Uterus (tissue), 4 donors: Measurements from ENCODE around the gene PDZD4. TPM values are rescaled to one million over a fixed set of nuclear protein-coding genes. Genes with fewer than 3 reads are reported as not detected.

ENCODE experiments used
- DNase-seq, 2 donors: peaks; one replicate each; pipeline ENCODE4 v3.0.0-alpha.2; 2019 to 2020
- H3K27ac ChIP-seq, 2 donors: fragments of 200-600 bp; sonication (generic); 1 replicate in 1 of 2; 2 replicates in 1 of 2; pipeline ENCODE4 v1.5.1; 2016 to 2018
- H3K27me3 ChIP-seq, 2 donors: fragments of 200-600 bp; sonication (generic); one replicate each; pipeline ENCODE4 v1.5.1; 2018 to 2019; ENCODE audit warnings: control low read depth in 1 of 2
- H3K36me3 ChIP-seq, 2 donors: fragments of 200-600 bp; sonication (generic); one replicate each; pipeline ENCODE4 v1.5.1; 2019; ENCODE audit warnings: control low read depth in 1 of 2
- H3K4me1 ChIP-seq, 2 donors: fragments of 200-600 bp; sonication (generic); one replicate each; pipeline ENCODE4 v1.5.1; 2018 to 2019; ENCODE audit warnings: control low read depth in 1 of 2
- H3K4me3 ChIP-seq, 2 donors: fragments of 200-600 bp; sonication (generic); 1 replicate in 1 of 2; 2 replicates in 1 of 2; pipeline ENCODE4 v1.5.1; 2018 to 2019; ENCODE audit warnings: mild to moderate bottlenecking in 1 of 2
- H3K9me3 ChIP-seq, 2 donors: fragments of 200-600 bp; sonication (generic); one replicate each; pipeline ENCODE4 v1.5.1; 2019; ENCODE audit warnings: control low read depth in 1 of 2
- CTCF ChIP-seq, 4 experiments: fragments of 200-600 bp in 2 of 4; fragments of 450-650 bp in 2 of 4; sonication (generic) in 2 of 4; IDR thresholded peaks; one replicate each; pipeline ENCODE4 v1.5.1; 2016 to 2019; ENCODE audit warnings: antibody characterized with exemption in 4 of 4, mild to moderate bottlenecking in 2 of 4, moderate library complexity in 1 of 4
- POLR2A ChIP-seq, 2 donors: fragments of 450-650 bp; IDR thresholded peaks; one replicate each; pipeline ENCODE4 v1.6.1; 2016; ENCODE audit warnings: antibody characterized with exemption in 2 of 2, mild to moderate bottlenecking in 1 of 2, moderate library complexity in 1 of 2
- intact Hi-C: fragments of 100-400 bp; cut with DNase I; formaldehyde crosslinking; loops from one replicate; pipeline ENCODE4 v1.15.1; 2023; ENCODE audit warnings: low total_unique reads
- total RNA-seq, 4 donors: library from RNA; depleted of rRNA in 3 of 4; stranded (reverse); fragments of >200 nt in 3 of 4; gene quantifications; one replicate each; pipeline versions ENCODE4 v1.1.0 to v1.2.4, GENCODE V29; 2014 to 2023
- donor health status: DM: yes; HTN: yes; CAD: no.

The PDZD4 gene
- total RNA-seq, 4 donors from 2014 or later: 2.6 to 21.3 (median 16.8) TPM

- Histone ChIP-seq H3K27me3 (no peaks in the 10 kb centered on the region), H3K27ac (no peak overlapping the region)
Measured at GRCh38 chrX:153755136-153755535, 75.2 kb downstream of the PDZD4 start.

More at GRCh38 chrX:153755136-153755535, 75.2 kb downstream of the PDZD4 start:
- H3K4me1 ChIP-seq: no peaks in the 10 kb centered on the region
- intact Hi-C loops: no loop called here
- H3K36me3 ChIP-seq: no peaks in the 10 kb centered on the region
- no peak for DNase-seq
- TF ChIP-seq POLR2A (IDR thresholded peaks at IDR 0.05) (no peak), CTCF (IDR thresholded peaks at IDR 0.05) (no peak)
- H3K9me3 ChIP-seq: no peaks in the 10 kb centered on the region
- no peak overlapping the region for H3K4me3 ChIP-seq

Other genes with a start within 250 kb of the PDZD4 start
- 10 to 100 TPM; 14.9 to 94.5 (median 29.3) TPM for gene CCNQ, start 231.4 kb downstream of the PDZD4 start, total RNA-seq
- gene DUSP9, start 183.3 kb downstream of the PDZD4 start, total RNA-seq: under 1 TPM in 1 of 4 donors, not detected in 3; 0.21 TPM
- gene PNCK, start 156.7 kb downstream of the PDZD4 start, total RNA-seq: 1 to 10 TPM in 3 of 4 donors, not detected in 1; 1.8 to 8.5 (median 5.9) TPM
- 10 to 100 TPM in 2 of 4 donors, 1 to 10 TPM in 2; 4.7 to 40.3 (median 11.2) TPM for gene SLC6A8, start 142.6 kb downstream of the PDZD4 start, total RNA-seq
- 100 to 1,000 TPM in 2 of 4 donors, 10 to 100 TPM in 2; 86.6 to 177 (median 102) TPM for gene BCAP31, start 106.2 kb downstream of the PDZD4 start, total RNA-seq
- 10 to 100 TPM in 3 of 4 donors, 1 to 10 TPM in 1; 2.9 to 24.9 (median 13.1) TPM for gene ABCD1, start 105.7 kb downstream of the PDZD4 start, total RNA-seq
- 10 to 100 TPM in 1 of 4 donors, 1 to 10 TPM in 3; 1.5 to 50.7 (median 5.1) TPM for gene PLXNB3, start 66.3 kb downstream of the PDZD4 start, total RNA-seq
- 10 to 100 TPM in 1 of 4 donors, 1 to 10 TPM in 2, under 1 TPM in 1; 0.76 to 13.8 (median 5.5) TPM for gene SRPK3, start 49.5 kb downstream of the PDZD4 start, total RNA-seq
- 10 to 100 TPM; 48.4 to 88.5 (median 67.2) TPM for gene IDH3G, start 36.2 kb downstream of the PDZD4 start, total RNA-seq
- 100 to 1,000 TPM in 2 of 4 donors, 10 to 100 TPM in 2; 26.9 to 633 (median 103) TPM for gene SSR4, start 35.9 kb downstream of the PDZD4 start, total RNA-seq
- 1 to 10 TPM in 2 of 4 donors, under 1 TPM in 1, not detected in 1; 0.26 to 5.1 (median 2.8) TPM for gene L1CAM, start 55.6 kb upstream of the PDZD4 start, total RNA-seq
- 1 to 10 TPM in 2 of 4 donors, under 1 TPM in 1, not detected in 1; 0.35 to 5.2 (median 4.4) TPM for gene AVPR2, start 74.1 kb upstream of the PDZD4 start, total RNA-seq
- 10 to 100 TPM in 2 of 4 donors, 1 to 10 TPM in 2; 5.1 to 28.3 (median 15.8) TPM for gene ARHGAP4, start 95.7 kb upstream of the PDZD4 start, total RNA-seq
- gene NAA10, start 104.5 kb upstream of the PDZD4 start, total RNA-seq: 100 to 1,000 TPM in 2 of 4 donors, 10 to 100 TPM in 2; 37.9 to 198 (median 109) TPM
- 1 to 10 TPM in 3 of 4 donors, under 1 TPM in 1; 0.77 to 5.9 (median 2.6) TPM for gene RENBP, start 114.1 kb upstream of the PDZD4 start, total RNA-seq
- 10 to 100 TPM; 20.9 to 65.7 (median 37.3) TPM for gene HCFC1, start 141.3 kb upstream of the PDZD4 start, total RNA-seq
- 1 to 10 TPM in 3 of 4 donors, not detected in 1; 2.5 to 9.6 (median 6.2) TPM for gene TMEM187, start 142.2 kb upstream of the PDZD4 start, total RNA-seq
- gene IRAK1, start 189.4 kb upstream of the PDZD4 start, total RNA-seq: 10 to 100 TPM in 3 of 4 donors, 1 to 10 TPM in 1; 9.7 to 52.6 (median 35.8) TPM